ENCODE results near the gene ATF7IP2.

DNA sequence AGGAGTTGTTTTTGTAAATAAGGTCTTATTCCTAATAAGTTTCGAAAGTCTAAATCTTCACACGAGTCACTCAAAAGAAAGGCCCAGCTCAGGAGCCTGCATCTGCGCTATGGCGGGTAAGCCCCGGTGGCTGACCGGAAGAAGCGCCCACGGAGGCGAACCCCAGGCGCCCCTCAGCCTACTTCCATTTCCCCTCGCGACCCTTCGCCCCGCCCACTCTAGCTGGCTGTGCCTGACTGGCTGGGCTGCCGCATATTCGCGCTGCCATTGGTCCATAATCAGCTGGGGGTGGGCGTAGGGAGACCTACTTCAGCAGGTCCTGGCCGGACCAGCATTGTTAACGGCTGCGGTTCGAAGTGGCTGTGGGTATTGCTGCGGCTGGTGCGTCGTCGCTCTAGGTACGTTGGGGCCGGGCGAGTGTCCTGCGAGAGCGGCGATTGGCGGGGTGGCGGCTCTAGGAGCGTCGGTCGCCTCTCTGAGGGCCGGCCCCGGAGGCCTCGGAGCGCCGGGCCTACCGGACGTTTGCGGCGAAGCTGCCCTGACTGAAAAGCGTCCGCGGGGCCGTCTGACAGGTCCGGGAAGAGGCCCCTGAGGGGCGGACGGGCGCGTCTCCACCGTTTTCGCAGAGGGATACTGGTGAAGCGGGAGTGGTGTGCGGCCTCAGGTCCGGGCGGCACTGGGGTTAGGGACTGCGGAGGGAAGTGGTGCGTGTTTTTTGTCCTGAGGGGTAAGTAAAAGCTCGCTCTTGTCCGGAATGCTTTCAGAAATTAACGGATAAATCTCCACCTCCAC lies at the start of gene ATF7IP2:
- TF ChIP-seq EZH2phosphoT487 (IDR thresholded peaks at IDR 0.05; ENCODE audit: insufficient read depth, low read depth) (no peak), EZH2 (IDR thresholded peaks at IDR 0.05; ENCODE audit: insufficient read depth, poor library complexity, severe bottlenecking) (no peak)

Measured in GM23248 (cell line).